Heart left ventricle (tissue), 16 donors: Measurements from ENCODE around the gene RNF126. TPM values are rescaled to one million over a fixed set of nuclear protein-coding genes. Genes with fewer than 3 reads are reported as not detected.

Source experiments
- ATAC-seq, 4 donors: fragments of 200-7000 bp; cut with Tn5 transposase; one replicate each; pipeline ENCODE4 v1.9.1; 2020 to 2022; ENCODE audit warnings: moderate library complexity in 4 of 4, mild to moderate bottlenecking in 3 of 4, moderate number of reproducible peaks in 1 of 4
- DNase-seq, 5 donors: peaks; one replicate each; pipeline ENCODE4 v3.0.0-alpha.2; 2020
- H3K27ac ChIP-seq, 12 donors: fragments of 200-600 bp; sonication (generic) in 4 of 12; one replicate each; pipeline versions ENCODE4 v1.5.0 to v1.8.0; 2016 to 2022; ENCODE audit warnings: mild to moderate bottlenecking in 2 of 12
- H3K27me3 ChIP-seq, 9 donors: fragments of 200-600 bp; sonication (generic) in 2 of 9; one replicate each; pipeline versions ENCODE4 v1.5.1 to v1.8.0; 2016 to 2022; ENCODE audit warnings: mild to moderate bottlenecking in 3 of 9
- H3K36me3 ChIP-seq, 9 donors: fragments of 200-600 bp; sonication (generic) in 2 of 9; one replicate each; pipeline versions ENCODE4 v1.5.0 to v1.8.0; 2018 to 2022; ENCODE audit warnings: mild to moderate bottlenecking in 2 of 9
- H3K4me1 ChIP-seq, 12 donors: fragments of 200-600 bp; sonication (generic) in 4 of 12; one replicate each; pipeline versions ENCODE4 v1.5.0 to v1.8.0; 2016 to 2022; ENCODE audit warnings: mild to moderate bottlenecking in 3 of 12
- H3K4me3 ChIP-seq, 12 donors: fragments of 200-600 bp; sonication (generic) in 4 of 12; one replicate each; pipeline versions ENCODE4 v1.5.0 to v1.8.0; 2017 to 2022; ENCODE audit warnings: mild to moderate bottlenecking in 9 of 12, moderate library complexity in 4 of 12
- H3K9me3 ChIP-seq, 12 donors: fragments of 200-600 bp; sonication (generic) in 4 of 12; one replicate each; pipeline versions ENCODE4 v1.5.0 to v1.8.0; 2016 to 2022; ENCODE audit warnings: mild to moderate bottlenecking in 1 of 12
- CTCF ChIP-seq, 12 donors: fragments of 200-600 bp; sonication (generic) in 4 of 12; IDR thresholded peaks; one replicate each; pipeline versions ENCODE4 v1.5.0 to v1.8.0; 2018 to 2022; ENCODE audit warnings: antibody characterized with exemption in 12 of 12, mild to moderate bottlenecking in 5 of 12
- POLR2A ChIP-seq, 2 donors: fragments of 450-650 bp; IDR thresholded peaks; one replicate each; pipeline ENCODE4 v1.6.1; 2017; ENCODE audit warnings: antibody characterized with exemption in 2 of 2, mild to moderate bottlenecking in 2 of 2, moderate library complexity in 2 of 2
- WGBS, 4 donors: extraction: QIAGEN DNeasy Blood & Tissue Kit in 2 of 4; methylation state at CpG; one replicate each; pipeline versions ENCODE4 v1.1.5 to v1.1.7; 2013 to 2018; 5-methylcytosine and 5-hydroxymethylcytosine counted together
- intact Hi-C, 10 donors: fragments of 100-400 bp; cut with DNase I; formaldehyde crosslinking; loops; one replicate each; pipeline versions ENCODE4 v1.11.1 to v1.14.2; 2022
- polyA plus RNA-seq, 2 donors: library from polyadenylated mRNA; stranded (reverse); fragments of 200-250 nt; gene quantifications; one replicate each; pipeline ENCODE4 v1.2.3, GENCODE V29; 2013
- total RNA-seq, 9 donors: library from RNA; depleted of rRNA in 2 of 9; stranded (reverse); fragments of >200 nt in 2 of 9; fragmentation: NEBNext Ultra II Directional in 3 of 9; extraction: Animal tissue kit (Norgen Biotek cat#: 25700) in 3 of 9; gene quantifications; one replicate each; pipeline versions ENCODE4 v1.1.0 to v1.2.4, GENCODE V29; 2016 to 2023
- donor health status: ischemic (EF 13 %, LVEDD 7.1; RV severe dilation, severe dysfunction).
- donor health status: healthy with polysubstance abuse.
- donor health status: DM: no; HTN: yes; CAD: no.
- donor health status: DM: no; HTN: no; CAD: no.
- donor health status: ischemic (EF 25% LVEDD 6.9; RV normal size, moderate dysfunction).
- donor health status: ischemic (EF 25% LVEDD 5.7; RV mildly dilated, moderate dysfunction).
- donor health status: healthy.
- donor health status: DM: yes; HTN: yes; CAD: no.
- donor health status: ischemic (EF 35%, LVEDD 5.7; RV mildly dilated, moderate dysfunction).
- donor health status: nonischemic (EF 11% LVEDD 7.7; RV severe dilation, severe dysfunction).
- donor health status: DM: yes; HTN: yes; CAD: no.
- donor health status: PGD.
- donor health status: ischemic (EF 29% LVEDD 5.4; RV normal size, mild dysfunction).
- donor health status: nonischemic (EF 23%, LVEDD 6.1; RV moderate dilation, normal function).

Gene RNF126
- total and polyA plus RNA-seq, 11 donors: 21.6 to 105 (median 29.4) TPM

DNA sequence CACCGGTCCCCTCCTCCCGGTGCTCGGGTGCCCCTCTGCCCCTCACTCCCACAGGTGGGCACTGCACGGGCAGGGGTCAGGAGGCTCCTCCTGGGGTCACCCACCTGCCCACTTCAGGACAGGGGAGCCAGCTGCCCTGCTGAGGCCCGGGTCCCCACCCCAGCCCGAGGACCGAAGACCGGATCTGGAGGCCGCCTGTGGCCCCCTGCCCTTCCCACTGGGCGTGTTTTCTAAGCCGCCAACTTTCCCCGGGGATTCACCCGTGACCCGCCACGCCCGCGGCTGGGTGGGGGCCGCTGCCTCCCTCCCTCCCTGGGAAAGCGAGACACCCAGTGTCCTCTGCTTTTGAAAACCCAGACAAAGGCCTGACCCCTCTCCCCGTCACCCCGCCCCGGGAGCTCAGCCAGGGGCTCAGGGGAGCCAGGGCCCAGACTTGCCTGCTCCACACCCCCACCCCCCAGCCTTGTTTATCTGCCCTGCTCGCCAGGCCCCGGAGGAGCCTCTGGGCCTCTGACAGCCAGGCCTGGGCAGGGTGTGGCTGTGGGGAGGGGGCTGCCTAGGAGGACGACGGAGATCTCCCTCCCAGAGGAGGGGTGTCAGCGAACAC is 47.1 kb upstream of the RNF126 start:
- TF ChIP-seq POLR2A (IDR thresholded peaks at IDR 0.05) (no peak), CTCF (IDR thresholded peaks at IDR 0.05) (no peak)
- ATAC-seq (peak; percentile 24 to 72 (median 64)), DNase-seq (peak; percentile 59 to 84 (median 69))
- peaks cover 0 to 32% (median 8%) of the 10 kb centered on the region in 12 donors for H3K4me1 ChIP-seq
- peaks cover 0 to 11% (median 0%) of the 10 kb centered on the region in 12 donors for H3K9me3 ChIP-seq
- intact Hi-C loops: loop anchor here in 1 of 10 donors (2.0 kb wide), 1 partner anchor 17 kb away; no protein-coding TSS in a partner anchor
- H3K4me3 ChIP-seq: peak overlapping the region; percentile 47 to 97 (median 77)
- no peaks in the 10 kb centered on the region for H3K36me3 ChIP-seq
- H3K27me3 ChIP-seq: peaks cover 0 to 18% (median 0%) of the 10 kb centered on the region in 9 donors
- WGBS, 4 donors: 18 to 46% (median 29%) methylated on average over 22 to 27 of the region's 27 CpGs
- H3K27ac ChIP-seq: peak overlapping the region; percentile 51 to 96 (median 88)

DNA sequence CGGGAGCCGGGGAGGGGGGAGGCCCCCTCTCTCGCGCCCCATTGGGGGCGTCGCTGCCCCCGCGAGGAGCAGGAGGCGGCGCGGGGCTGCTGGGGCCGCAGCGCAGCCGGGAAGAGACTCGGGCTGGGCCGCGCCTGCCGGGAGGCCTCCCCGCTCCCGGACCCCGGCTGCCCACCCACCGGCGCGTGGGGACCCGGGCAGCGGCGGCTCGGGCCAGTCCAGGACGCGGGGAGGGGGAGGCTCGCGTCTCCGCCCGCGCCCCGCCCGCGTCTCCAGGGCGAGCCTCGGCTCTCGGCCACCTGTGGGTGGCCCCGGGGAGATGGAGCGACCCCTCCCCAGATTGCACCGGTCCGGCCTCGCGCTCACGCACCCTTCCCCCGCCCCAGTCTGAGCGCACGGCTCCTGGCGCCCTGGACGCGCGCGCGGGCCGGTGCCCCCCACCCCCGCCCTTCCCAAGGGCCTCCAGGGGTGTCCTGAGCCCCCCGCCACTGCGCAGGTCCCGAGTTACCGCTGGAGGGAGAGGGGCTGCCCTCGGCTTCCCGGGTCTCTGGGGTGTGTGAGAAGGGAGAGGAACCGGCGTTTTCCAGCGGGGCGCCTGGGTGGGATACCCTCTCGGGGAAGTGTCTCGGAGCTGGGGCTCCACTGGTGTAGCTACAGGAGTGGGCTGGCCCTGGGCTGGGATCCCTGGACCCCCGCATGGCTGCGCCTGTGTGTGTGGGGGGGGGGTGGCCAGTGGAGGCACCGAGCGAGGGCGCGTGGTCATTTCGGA is 46.4 kb upstream of the RNF126 start:
- H3K27me3 ChIP-seq: peaks cover 0 to 18% (median 0%) of the 10 kb centered on the region in 9 donors
- 2 to 19% (median 11%) methylated on average over 5 to 78 of the region's 78 CpGs for WGBS, 4 donors
- intact Hi-C loops: no loop called here
- H3K4me1 ChIP-seq: peaks cover 0 to 33% (median 8%) of the 10 kb centered on the region in 12 donors
- H3K9me3 ChIP-seq: peaks cover 0 to 9% (median 0%) of the 10 kb centered on the region in 12 donors
- DNase-seq (no peak), ATAC-seq (peak in 3 of 4 donors; percentile 4 to 9 (median 7))
- peak overlapping the region; percentile 51 to 96 (median 88) for H3K27ac ChIP-seq
- H3K4me3 ChIP-seq: peak overlapping the region; percentile 47 to 97 (median 77)
- no peak for TF ChIP-seq CTCF (IDR thresholded peaks at IDR 0.05)
- H3K36me3 ChIP-seq: no peaks in the 10 kb centered on the region

DNA sequence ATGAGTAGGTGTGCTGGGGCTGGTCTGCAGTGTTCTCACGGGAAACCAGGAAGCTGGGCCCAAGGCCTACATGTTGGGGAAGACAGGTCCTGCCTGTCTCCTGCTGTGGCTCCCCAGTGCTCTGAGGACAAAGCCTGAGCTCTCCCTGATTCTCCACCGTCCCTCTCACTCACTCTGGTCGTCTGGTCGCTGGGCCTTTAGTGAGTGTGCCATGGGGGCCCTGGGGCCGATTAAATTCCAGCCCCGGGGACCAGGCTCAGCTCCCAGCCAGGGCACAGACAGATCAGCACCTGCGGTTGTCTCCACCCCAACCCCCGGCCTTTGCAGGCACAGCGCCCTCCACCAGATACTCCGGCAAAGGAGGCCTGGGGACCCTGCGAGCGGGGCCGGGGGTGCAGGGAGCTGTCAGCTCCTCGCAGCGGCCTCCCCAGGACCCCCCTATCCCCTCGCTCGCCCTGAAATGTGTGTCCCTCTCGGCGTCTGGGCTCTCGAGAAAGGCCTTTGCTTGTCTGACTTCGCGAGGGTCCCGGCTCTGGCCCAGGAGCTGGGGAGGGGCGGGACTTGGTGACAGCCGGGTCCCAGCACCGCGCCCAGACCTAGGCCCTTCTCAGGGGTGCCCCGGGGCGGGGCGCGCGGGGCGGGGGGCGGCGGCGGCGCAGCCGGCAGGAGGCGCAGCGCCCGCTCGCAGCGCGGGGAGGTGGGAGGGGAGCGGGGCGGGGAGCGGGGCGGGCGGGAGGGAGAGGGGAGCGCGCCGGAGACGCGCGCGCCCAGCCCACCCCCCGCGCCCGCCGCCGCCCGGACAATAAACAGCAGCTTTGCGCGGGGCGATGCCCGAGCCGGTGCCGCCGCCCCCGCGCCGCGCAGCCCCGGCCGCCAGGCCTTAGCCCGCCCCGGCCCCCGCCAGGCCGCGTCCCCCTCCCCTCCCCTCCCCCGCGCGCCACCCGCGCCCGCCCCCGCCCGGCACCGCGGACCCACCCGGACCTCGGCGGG is 45.4 kb upstream of the RNF126 start, which contains the start of gene PALM:
Gene PALM, plus strand, starts transcription at position 782 of the 990 bp plus-strand sequence. CDS start 212 bp downstream, outside the sequence.
- Histone ChIP-seq H3K27ac (peak within 1 kb of the TSS; percentile 61 to 96 (median 88)), H3K9me3 (peaks cover 0 to 9% (median 0%) of the 10 kb centered on the region in 12 donors), H3K4me1 (peaks cover 0 to 42% (median 8%) of the 10 kb centered on the region in 12 donors), H3K36me3 (no peaks in the 10 kb centered on the region), H3K4me3 (peak within 1 kb of the TSS; percentile 47 to 97 (median 77)), H3K27me3 (peaks cover 0 to 18% (median 0%) of the 10 kb centered on the region in 9 donors)
- intact Hi-C loops: loop anchor here in 1 of 10 donors (1.0 kb wide), 1 partner anchor 43 kb away; no protein-coding TSS in a partner anchor
- ATAC-seq (peak in 3 of 4 donors; percentile 8 to 15 (median 9)), DNase-seq (peak in 4 of 5 donors; percentile 47 to 75 (median 49))
- TF ChIP-seq CTCF (IDR thresholded peaks at IDR 0.05): peak in 8 of 12 donors; percentile 15 to 54 (median 39)
- no peak for TF ChIP-seq POLR2A (IDR thresholded peaks at IDR 0.05)
- WGBS, 4 donors: 6 to 30% (median 17%) methylated on average over 18 to 84 of the region's 93 CpGs
